Ectodermal cell (in vitro differentiated cells): ENCODE data around the gene PPM1N. TPM values are rescaled to one million over a fixed set of nuclear protein-coding genes. Genes with fewer than 3 reads are reported as not detected.
A peak's percentile ranks its signal among the peaks of the same experiment; 100 is the strongest.

Experiments used
- H3K27ac ChIP-seq: 2 replicates; pipeline ENCODE4 v1.7.0; 2013; ENCODE audit warnings: mild to moderate bottlenecking, low read depth, low read length; ENCODE audit not compliant: insufficient read depth, poor library complexity, severe bottlenecking
- H3K27me3 ChIP-seq: 2 replicates; pipeline ENCODE4 v1.7.0; 2013; ENCODE audit warnings: mild to moderate bottlenecking, low read length; ENCODE audit not compliant: insufficient read depth, control insufficient read depth, poor library complexity, severe bottlenecking
- H3K36me3 ChIP-seq: one replicate; pipeline ENCODE4 v1.7.0; 2013; ENCODE audit warnings: low read length; ENCODE audit not compliant: control insufficient read depth, insufficient read depth
- H3K4me1 ChIP-seq: one replicate; pipeline ENCODE4 v1.7.0; 2013; ENCODE audit warnings: low read length; ENCODE audit not compliant: control insufficient read depth, insufficient read depth
- H3K4me3 ChIP-seq: 2 replicates; pipeline ENCODE4 v1.7.0; 2013; ENCODE audit warnings: low read depth, low read length, control low read depth; ENCODE audit not compliant: insufficient read depth
- H3K9me3 ChIP-seq: 2 replicates; pipeline ENCODE4 v1.7.0; 2013; ENCODE audit warnings: mild to moderate bottlenecking, low read length, moderate library complexity; ENCODE audit not compliant: control insufficient read depth
- WGBS, 2 experiments: methylation state at CpG; one replicate each; pipeline ENCODE4 v1.1.7; 2013; ENCODE audit warnings: missing lambda C conversion rate in 2 of 2; 5-methylcytosine and 5-hydroxymethylcytosine counted together
- polyA plus RNA-seq, 4 experiments: library from polyadenylated mRNA; stranded (reverse); fragments of 50-300 nt; gene quantifications; one replicate each; pipeline ENCODE4 v1.2.3, GENCODE V29; 2013

The PPM1N gene, protein sequence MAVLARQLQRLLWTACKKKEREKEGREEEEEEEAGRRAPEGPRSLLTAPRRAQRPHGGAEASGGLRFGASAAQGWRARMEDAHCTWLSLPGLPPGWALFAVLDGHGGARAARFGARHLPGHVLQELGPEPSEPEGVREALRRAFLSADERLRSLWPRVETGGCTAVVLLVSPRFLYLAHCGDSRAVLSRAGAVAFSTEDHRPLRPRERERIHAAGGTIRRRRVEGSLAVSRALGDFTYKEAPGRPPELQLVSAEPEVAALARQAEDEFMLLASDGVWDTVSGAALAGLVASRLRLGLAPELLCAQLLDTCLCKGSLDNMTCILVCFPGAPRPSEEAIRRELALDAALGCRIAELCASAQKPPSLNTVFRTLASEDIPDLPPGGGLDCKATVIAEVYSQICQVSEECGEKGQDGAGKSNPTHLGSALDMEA
- polyA plus RNA-seq (2013, experiment 1 of 4): 3.1 TPM
- 5.4 TPM for polyA plus RNA-seq (2013, experiment 2 of 4)
- polyA plus RNA-seq (2013, experiment 3 of 4): 4.1 TPM
- 4.9 TPM for polyA plus RNA-seq (2013, experiment 4 of 4)

DNA sequence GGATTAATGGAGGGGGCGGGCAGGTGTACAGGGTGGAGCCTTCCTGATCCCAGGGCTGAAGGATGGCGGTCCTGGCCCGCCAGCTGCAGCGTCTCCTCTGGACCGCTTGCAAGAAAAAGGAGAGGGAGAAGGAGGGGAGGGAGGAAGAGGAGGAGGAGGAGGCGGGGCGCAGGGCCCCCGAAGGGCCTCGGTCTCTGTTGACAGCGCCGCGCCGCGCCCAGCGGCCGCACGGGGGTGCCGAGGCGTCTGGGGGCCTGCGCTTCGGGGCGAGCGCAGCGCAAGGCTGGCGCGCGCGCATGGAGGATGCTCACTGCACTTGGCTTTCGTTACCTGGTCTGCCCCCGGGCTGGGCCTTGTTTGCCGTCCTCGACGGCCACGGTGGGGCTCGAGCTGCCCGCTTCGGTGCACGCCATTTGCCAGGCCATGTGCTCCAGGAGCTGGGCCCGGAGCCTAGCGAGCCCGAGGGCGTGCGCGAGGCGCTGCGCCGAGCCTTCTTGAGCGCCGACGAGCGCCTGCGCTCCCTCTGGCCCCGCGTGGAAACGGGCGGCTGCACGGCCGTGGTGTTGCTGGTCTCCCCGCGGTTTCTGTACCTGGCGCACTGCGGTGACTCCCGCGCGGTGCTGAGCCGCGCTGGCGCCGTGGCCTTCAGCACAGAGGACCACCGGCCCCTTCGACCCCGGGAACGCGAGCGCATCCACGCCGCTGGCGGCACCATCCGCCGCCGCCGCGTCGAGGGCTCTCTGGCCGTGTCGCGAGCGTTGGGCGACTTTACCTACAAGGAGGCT lies at the start of gene PPM1N:
TSS of gene PPM1N (plus strand) at position 33 of the 785 bp plus-strand sequence. CDS start at position 63, 30 bp downstream.
- no peak within 1 kb of the TSS for H3K27ac ChIP-seq
- no peaks in the 10 kb centered on the region for H3K9me3 ChIP-seq
- H3K36me3 ChIP-seq: no peaks in the 10 kb centered on the region
- H3K4me1 ChIP-seq: peaks cover 5% of the 10 kb centered on the region
- H3K4me3 ChIP-seq: peak within 1 kb of the TSS; percentile 31
- 2 to 3% methylated on average over 89 of the region's 89 CpGs for WGBS, 2 experiments
- H3K27me3 ChIP-seq: peaks cover 43% of the 10 kb centered on the region

DNA sequence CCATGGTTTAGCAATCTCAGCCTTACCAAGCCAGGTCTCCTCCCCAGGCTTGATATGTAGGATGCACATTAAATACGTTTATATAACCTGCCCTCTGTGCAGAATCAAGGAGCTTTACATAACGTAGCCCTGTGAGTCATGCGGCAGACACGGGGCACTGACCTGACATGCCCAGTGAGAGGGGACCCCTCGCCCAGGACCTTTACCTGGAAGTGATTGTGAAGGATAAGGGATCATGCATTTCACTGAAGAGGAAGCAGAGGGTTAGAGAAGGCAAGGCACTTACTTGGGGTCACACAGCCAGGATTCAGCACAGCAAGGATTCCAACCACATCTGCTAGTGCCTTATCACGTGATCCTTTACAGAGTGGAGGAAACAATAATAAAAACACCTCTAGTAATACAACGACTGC lies 49.4 kb upstream of the PPM1N start:
- Histone ChIP-seq H3K4me3 (no peak overlapping the region), H3K36me3 (no peaks in the 10 kb centered on the region), H3K9me3 (no peaks in the 10 kb centered on the region), H3K4me1 (peaks cover 8% of the 10 kb centered on the region), H3K27ac (no peak overlapping the region), H3K27me3 (peaks cover 27% of the 10 kb centered on the region)
- 87 to 88% methylated on average over 7 of the region's 7 CpGs for WGBS, 2 experiments

DNA sequence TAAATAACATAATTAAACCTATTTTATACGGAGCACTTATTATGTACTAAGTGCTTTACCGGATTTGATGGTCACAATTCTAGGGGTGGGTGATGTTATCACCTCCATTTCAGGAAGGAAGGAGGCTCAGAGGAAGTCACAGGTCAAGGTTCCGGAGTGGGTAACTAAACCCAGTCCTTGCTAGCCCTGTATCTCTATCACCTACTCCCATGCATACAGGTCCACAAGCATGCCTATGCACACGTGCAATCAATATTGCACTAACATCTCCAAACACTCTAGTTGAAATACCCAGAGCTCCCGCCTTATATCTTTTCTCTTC lies 48.3 kb upstream of the PPM1N start:
- H3K27me3 ChIP-seq: peaks cover 27% of the 10 kb centered on the region
- peaks cover 3% of the 10 kb centered on the region for H3K4me1 ChIP-seq
- 76 to 87% methylated on average over 5 of the region's 5 CpGs for WGBS, 2 experiments
- no peaks in the 10 kb centered on the region for H3K36me3 ChIP-seq
- peak overlapping the region; percentile 52 for H3K27ac ChIP-seq
- peak overlapping the region; percentile 42 for H3K4me3 ChIP-seq
- no peaks in the 10 kb centered on the region for H3K9me3 ChIP-seq

DNA sequence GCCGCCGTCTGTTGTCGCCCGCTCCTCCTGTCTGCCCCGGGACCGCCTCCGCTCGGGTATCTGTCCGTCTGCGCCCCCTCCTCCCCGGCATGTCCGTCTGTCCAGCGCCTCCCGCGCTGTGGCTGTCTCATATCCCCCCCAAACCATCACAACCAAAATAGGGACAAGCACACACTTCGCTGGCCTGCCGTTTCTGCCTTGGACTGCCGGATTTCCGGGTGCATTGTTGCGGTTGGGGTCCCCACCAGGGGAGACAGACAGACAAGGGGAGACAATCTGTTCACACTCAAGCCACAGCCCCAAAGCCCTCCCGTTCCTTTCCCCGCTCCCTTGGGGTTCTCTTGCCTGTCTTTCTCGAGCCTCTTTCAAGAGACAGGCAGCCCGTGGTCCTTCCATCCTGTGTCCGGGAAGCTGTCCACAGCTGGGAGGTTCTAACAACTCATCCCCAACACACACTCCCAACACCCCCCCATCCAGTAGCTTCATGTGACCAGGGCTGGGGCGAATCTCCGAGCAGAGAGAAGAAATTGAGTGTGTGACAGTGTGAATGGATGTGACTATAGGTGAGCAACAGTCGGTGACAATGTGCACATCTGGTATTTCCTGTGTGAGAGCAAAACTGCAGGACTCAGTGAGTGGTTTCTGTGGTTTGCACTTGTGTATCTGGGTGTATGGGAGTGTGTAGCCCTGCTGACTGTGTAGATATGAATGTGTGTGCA lies 47.0 kb upstream of the PPM1N start:
- Histone ChIP-seq H3K4me1 (peaks cover 12% of the 10 kb centered on the region), H3K36me3 (no peaks in the 10 kb centered on the region)

DNA sequence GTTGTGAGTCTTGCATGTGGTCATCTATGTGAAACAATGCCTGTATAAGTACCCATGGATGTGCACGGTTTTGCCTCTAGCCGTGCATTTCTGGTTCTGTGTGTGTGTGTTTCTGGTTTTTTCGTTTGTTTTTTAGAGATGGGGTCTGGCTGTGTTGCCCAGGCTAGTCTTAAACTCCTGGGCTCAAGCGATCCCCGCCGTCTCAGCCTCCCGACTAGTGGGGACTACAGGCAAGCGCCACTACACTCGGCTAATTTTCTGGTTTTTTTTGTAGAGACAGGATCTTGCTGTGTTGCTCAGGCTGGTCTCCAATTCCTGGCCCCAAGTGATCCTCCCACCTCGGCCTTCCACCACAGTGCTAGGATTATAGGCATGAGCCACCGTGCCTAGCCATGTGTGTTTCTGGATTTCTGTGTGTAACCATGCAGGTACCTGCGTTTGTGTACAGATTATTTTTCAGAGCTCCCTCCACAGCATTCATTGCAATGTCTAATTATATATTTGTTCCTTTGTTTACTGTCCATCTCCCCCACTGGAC lies 46.3 kb upstream of the PPM1N start:
- Histone ChIP-seq H3K9me3 (no peaks in the 10 kb centered on the region), H3K27me3 (peaks cover 27% of the 10 kb centered on the region), H3K4me1 (peaks cover 12% of the 10 kb centered on the region), H3K36me3 (no peaks in the 10 kb centered on the region), H3K27ac (no peak overlapping the region), H3K4me3 (no peak overlapping the region)
- WGBS, 2 experiments: 87 to 90% methylated on average over 12 of the region's 12 CpGs

More for the DNA sequence above, 47.0 kb upstream of the PPM1N start:
- 28 to 30% methylated on average over 28 of the region's 28 CpGs for WGBS, 2 experiments
- Histone ChIP-seq H3K27ac (peak overlapping the region; percentile 39), H3K4me3 (peak overlapping the region; percentile 49), H3K9me3 (no peaks in the 10 kb centered on the region), H3K27me3 (peaks cover 27% of the 10 kb centered on the region)

DNA sequence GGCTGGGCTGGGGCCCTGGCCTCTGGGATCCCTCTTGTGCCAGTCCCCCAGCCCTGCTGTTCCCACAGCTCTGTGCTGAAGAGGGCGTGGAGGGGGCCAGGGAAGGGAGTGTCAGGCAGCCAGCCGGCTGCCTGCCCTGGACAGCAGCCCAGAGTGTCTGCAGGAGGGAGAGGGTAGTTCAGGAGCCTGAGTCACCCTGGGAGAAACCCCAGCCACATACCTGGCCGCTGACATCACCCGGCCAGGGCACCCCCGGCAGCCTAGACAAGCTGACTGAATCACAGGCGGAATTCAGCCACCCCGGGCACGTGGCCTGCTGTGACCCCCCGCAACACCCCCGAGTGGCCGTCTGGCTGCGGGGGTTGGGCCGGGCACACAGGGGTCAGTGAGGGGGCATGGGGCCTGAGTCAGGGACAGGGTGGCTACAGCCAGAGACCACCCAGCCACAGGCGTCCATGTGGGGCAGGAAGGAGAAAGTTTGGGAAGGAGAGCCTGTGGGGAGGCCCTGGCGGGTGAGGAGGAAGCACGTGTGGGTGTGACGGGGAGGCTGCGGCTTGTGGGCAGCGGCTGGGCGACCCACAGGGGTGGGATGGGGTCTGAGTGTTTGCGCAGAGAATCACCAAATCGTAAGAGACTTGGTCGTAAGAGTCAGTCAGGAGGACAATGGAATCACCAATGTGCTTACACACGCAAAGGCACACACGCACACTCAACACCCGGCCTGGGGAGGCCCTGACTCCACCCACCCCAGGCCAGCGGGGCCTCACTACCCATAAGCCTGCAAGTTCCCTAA lies 42.3 kb upstream of the PPM1N start:
- Histone ChIP-seq H3K4me1 (peaks cover 12% of the 10 kb centered on the region), H3K27me3 (peaks cover 18% of the 10 kb centered on the region), H3K36me3 (no peaks in the 10 kb centered on the region), H3K9me3 (no peaks in the 10 kb centered on the region), H3K4me3 (no peak overlapping the region), H3K27ac (peak overlapping the region; percentile 39)
- 49% methylated on average over 27 of the region's 27 CpGs for WGBS, 2 experiments

DNA sequence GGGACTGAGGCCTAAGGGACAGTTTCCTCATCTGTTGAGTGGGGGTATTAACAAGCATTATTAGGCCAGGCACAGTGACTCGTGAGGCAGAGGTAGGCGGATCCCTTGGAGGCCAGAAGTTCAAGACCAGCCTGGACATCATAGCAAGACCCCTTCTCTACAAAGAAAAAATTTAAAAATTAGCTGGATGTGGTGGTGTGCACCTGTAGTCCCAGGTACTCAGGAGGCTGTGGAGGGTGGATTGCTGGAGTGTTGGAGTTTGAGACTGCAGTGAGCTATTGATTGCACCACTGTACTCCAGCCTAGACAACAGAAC lies 41.8 kb upstream of the PPM1N start:
- WGBS, 2 experiments: 89 to 94% methylated on average over 2 of the region's 2 CpGs
- no peaks in the 10 kb centered on the region for H3K9me3 ChIP-seq
- H3K36me3 ChIP-seq: no peaks in the 10 kb centered on the region
- no peak overlapping the region for H3K27ac ChIP-seq
- H3K4me1 ChIP-seq: peaks cover 9% of the 10 kb centered on the region
- H3K27me3 ChIP-seq: peaks cover 12% of the 10 kb centered on the region
- H3K4me3 ChIP-seq: no peak overlapping the region

DNA sequence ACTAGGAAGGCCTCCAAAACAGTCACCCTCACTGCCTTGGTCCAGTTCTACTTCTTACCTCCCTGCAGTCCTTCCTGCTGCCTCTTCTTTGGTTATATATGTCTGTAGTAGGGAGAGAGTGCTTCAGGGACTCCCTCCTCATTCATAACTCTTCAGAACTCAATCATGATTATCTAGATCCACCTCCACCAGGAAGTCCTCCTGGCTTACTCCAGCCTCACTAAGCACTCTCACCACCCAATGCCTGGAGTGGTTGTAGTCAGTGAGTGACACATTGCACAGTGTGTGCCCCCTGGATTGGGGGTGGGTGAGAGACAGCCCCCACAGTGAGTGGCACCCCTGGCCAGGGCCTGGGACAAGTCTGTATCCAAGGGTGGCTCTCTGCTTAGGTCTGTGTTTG lies 40.5 kb upstream of the PPM1N start:
- Histone ChIP-seq H3K27me3 (no peaks in the 10 kb centered on the region), H3K4me3 (no peak overlapping the region), H3K36me3 (no peaks in the 10 kb centered on the region), H3K27ac (no peak overlapping the region), H3K4me1 (peaks cover 9% of the 10 kb centered on the region), H3K9me3 (no peaks in the 10 kb centered on the region)

DNA sequence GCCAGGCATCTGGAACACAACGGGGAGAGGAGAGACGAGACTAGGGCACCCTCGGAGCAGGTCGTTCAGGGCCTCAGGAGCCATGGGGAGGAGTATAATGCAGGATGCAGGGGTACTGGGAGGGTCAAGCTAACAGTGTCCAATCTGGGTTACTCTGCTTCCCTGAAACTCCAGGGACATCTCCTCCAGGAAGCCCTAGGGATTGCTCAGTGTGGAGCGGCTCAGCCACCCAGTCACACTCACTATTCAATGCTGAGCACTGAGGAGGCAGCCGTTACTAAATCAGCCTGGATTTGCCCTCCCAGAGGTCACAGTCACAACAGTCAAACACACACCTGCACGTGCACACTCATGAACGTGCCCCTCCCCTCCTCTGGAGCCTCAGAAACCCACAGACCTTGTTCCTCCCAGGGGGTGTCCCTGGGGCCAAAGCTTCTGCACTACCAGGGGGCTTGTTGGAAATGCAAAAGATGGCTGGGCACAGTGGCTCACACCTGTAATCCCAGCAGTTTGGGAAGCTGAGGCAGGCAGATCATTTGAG lies 37.4 kb upstream of the PPM1N start:
- Histone ChIP-seq H3K36me3 (no peaks in the 10 kb centered on the region), H3K9me3 (no peaks in the 10 kb centered on the region), H3K27ac (no peak overlapping the region), H3K4me1 (peaks cover 4% of the 10 kb centered on the region), H3K4me3 (no peak overlapping the region), H3K27me3 (peaks cover 10% of the 10 kb centered on the region)
- 70 to 76% methylated on average over 8 of the region's 8 CpGs for WGBS, 2 experiments
